ENCODE measurements around the gene CRYM. TPM values are rescaled to one million over a fixed set of nuclear protein-coding genes. Genes with fewer than 3 reads are reported as not detected.
"Not testable (repeated sequence)": the region's sequence is repeated elsewhere in the genome, so short reads cannot be mapped to it uniquely, and the experiment has no call there.

The CRYM gene
- total RNA-seq, 1 donor from 2014 or later = 4.2 TPM

DNA sequence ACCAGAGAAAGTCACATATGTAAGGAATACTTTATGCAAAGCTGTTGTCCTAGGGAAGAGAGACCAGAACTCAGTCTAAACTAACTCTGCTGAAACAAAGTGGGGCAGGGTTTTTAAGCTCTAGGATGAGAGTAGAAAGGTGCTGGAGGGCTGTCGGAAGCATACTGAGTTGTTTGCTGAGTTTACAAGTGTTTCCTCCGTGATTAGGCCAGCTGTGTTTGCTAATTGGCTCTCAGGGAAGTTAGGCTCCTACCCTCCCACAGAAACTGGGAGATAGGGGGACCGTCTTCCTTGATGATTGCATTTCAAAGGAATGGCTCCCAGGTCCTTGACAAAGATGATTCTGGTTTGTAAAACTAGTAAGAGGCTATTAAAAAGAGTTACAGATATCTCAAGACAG lies 24.4 kb upstream of the CRYM start:
- ATAC-seq (ENCODE audit: low read depth) (no peak), DNase-seq (no peak)
- H3K9me3 Mint-ChIP-seq = no peaks in the 10 kb centered on the region
- intact Hi-C loops (cut with micrococcal nuclease) = no loop called here
- ChIA-PET POLR2A (interaction anchor here (0.8 to 1.3 kb wide), 3 partner anchors 39 to 79 kb away, joined by 3 to 4 read pairs (median 3); no protein-coding TSS in a partner anchor), CTCF (interaction anchor here (1.0 to 1.2 kb wide), 3 partner anchors 9 to 25 kb away, joined by 3 read pairs; no protein-coding TSS in a partner anchor)
- H3K27ac Mint-ChIP-seq = no peak overlapping the region
- H3K4me3 Mint-ChIP-seq = peak overlapping the region; percentile 97
- no peak for TF ChIP-seq CTCF (IDR thresholded peaks at IDR 0.05)
- peaks cover 9% of the 10 kb centered on the region for H3K36me3 Mint-ChIP-seq (ENCODE audit: low read depth)
- H3K4me1 Mint-ChIP-seq = peaks cover 30% of the 10 kb centered on the region
- no peaks in the 10 kb centered on the region for H3K27me3 Mint-ChIP-seq

- ChIA-PET CTCF (interaction anchor here (1.0 to 1.9 kb wide), 4 partner anchors 9 to 113 kb away, joined by 3 to 22 read pairs (median 3); no protein-coding TSS in a partner anchor), POLR2A (interaction anchor here (0.8 to 2.2 kb wide), 6 partner anchors 25 to 143 kb away, joined by 3 to 10 read pairs (median 8); partner anchors contain the start of gene LDAF1)
- no peak for TF ChIP-seq CTCF (IDR thresholded peaks at IDR 0.05)
- no peaks in the 10 kb centered on the region for H3K27me3 Mint-ChIP-seq
- peak overlapping the region; percentile 48 for H3K27ac Mint-ChIP-seq
- peaks cover 30% of the 10 kb centered on the region for H3K4me1 Mint-ChIP-seq
- intact Hi-C loops (cut with micrococcal nuclease) = loop anchor here (1.0 to 2.0 kb wide), 3 partner anchors 23 to 114 kb away; partner anchors contain the start of gene CRYM
- peaks cover 9% of the 10 kb centered on the region for H3K36me3 Mint-ChIP-seq (ENCODE audit: low read depth)
- DNase-seq (no peak), ATAC-seq (ENCODE audit: low read depth) (no peak)
- peak overlapping the region; percentile 97 for H3K4me3 Mint-ChIP-seq
- H3K9me3 Mint-ChIP-seq = no peaks in the 10 kb centered on the region
Measured at GRCh38 chr16:21301895-21302291, 23.8 kb upstream of the CRYM start.

DNA sequence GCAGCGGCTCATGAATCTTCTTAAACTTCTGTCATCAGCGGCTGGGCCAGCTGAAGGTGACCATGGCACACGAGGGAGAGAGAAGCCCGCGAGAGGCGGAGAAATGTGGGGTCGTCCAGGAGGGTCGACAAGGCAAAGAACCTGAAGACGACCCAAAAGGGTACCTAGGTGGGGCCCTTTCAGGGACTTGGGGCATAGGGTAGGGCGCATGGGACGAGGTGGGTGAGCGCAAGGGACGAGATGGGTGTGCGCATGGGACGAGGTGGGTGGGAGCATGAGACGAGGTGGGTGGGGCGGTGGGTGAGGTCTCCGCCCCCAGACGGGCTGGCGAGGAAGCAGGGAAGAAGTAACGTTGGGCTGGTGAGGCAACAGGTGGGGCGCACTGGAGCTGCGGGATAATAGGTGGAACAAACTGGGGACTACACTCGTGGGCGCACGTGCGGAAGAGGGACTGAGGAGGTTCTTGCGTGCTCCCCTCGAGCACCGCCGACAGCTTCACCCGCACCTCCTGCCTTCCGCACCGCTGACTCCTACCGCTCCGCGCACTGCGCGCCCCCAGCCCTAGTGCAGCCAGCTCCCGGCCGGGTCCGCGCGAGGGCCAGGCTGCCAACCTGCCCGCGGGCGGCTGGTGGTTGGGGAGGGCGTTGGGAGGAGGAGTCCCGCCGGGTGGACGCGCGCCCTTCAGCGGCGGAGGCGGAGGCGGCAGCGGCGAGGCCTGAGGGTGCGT lies 23.2 kb upstream of the CRYM start:
- Mint-ChIP-seq H3K36me3 (ENCODE audit: low read depth) (peaks cover 9% of the 10 kb centered on the region), H3K4me3 (peak overlapping the region; percentile 97), H3K9me3 (no peaks in the 10 kb centered on the region), H3K27me3 (no peaks in the 10 kb centered on the region), H3K4me1 (peaks cover 30% of the 10 kb centered on the region), H3K27ac (peak overlapping the region; percentile 88)
- DNase-seq (peak; percentile 61), ATAC-seq (ENCODE audit: low read depth) (peak; percentile 83)
- ChIA-PET CTCF (interaction anchor here (0.7 to 1.9 kb wide), 9 partner anchors 8 to 437 kb away, joined by 3 to 22 read pairs (median 4); partner anchors contain the start of gene CRYM), POLR2A (interaction anchor here (0.5 to 2.2 kb wide), 10 partner anchors 25 to 142 kb away, joined by 3 to 10 read pairs (median 5); partner anchors contain the start of gene LDAF1)
- no peak for TF ChIP-seq CTCF (IDR thresholded peaks at IDR 0.05)
- intact Hi-C loops (cut with micrococcal nuclease) = loop anchor here (1.0 to 2.0 kb wide), 3 partner anchors 23 to 113 kb away; partner anchors contain the start of gene CRYM

DNA sequence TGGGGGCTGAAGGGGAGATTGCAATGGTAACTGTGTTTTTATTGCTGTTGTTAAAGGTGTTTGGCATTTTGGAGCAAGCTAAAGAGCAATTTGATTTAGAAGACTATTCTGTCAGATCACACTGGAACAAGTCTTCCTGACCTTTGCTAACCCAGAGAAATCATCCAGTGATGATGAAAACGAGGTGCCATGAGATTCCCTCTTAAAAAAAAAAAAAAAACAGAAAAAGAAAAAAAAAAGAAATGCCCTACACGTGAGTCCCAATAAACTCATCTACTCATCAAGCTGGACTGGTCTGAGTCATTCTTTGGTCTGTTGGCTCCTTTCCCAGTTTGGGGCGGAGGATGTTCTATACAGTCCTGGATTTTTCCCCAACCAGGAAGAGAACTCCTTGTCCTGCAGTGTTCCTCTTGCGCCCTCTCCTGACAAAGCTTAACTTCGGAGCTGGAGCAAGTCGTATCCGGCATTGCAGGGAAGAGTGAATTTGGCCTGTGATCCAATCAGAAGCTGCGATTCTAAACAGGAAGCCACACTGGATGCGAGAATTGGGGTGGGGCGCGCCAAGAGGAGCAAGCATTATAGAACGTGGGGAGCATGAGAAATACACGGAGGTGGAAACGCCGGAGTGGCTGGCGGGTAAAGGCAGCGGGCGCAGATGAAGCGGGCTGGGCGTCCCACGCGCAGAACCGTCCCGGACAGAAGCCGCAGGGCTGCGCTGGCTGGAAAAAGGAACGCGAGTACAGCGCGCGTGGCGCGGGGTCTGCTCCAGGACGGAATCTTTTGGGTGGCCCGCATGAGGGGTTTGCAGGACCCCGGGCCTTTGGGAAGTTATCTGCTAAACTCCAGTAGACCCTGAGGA lies 22.4 kb upstream of the CRYM start:
- no peak for TF ChIP-seq CTCF (IDR thresholded peaks at IDR 0.05)
- intact Hi-C loops (cut with micrococcal nuclease) = loop anchor here (1.0 to 2.0 kb wide), 3 partner anchors 22 to 112 kb away; partner anchors contain the start of gene CRYM
- peak overlapping the region; percentile 88 for H3K27ac Mint-ChIP-seq
- H3K9me3 Mint-ChIP-seq = no peaks in the 10 kb centered on the region
- peaks cover 3% of the 10 kb centered on the region for H3K27me3 Mint-ChIP-seq
- peak overlapping the region; percentile 97 for H3K4me3 Mint-ChIP-seq
- peaks cover 9% of the 10 kb centered on the region for H3K36me3 Mint-ChIP-seq (ENCODE audit: low read depth)
- ATAC-seq (ENCODE audit: low read depth) (peak; percentile 43), DNase-seq (peak; percentile 43)
- POLR2A ChIA-PET = interaction anchor here (0.7 to 2.2 kb wide), 11 partner anchors 24 to 1137 kb away, joined by 3 to 10 read pairs (median 6); partner anchors contain the start of gene LDAF1
- H3K4me1 Mint-ChIP-seq = peaks cover 30% of the 10 kb centered on the region
- CTCF ChIA-PET = interaction anchor here (0.7 to 1.9 kb wide), 7 partner anchors 15 to 436 kb away, joined by 3 to 22 read pairs (median 5); partner anchors contain the start of gene CRYM

DNA sequence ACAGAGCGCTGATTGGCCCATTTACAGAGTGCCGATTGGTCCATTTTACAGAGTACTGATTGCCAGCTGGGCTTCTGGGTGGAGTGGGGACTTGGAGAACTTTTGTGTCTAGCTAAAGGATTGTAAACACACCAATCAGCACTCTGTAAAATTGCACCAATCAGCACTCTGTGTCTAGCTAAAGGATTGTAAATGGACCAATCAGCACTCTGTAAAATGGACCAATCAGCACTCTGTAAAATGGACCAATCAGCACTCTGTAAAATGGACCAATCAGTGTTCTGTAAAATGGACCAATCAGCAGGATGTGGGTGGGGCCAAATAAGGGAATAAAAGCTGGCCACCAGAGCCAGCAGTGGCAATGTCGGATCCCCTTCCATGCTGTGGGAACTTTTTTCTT lies 11.7 kb upstream of the CRYM start:
- intact Hi-C loops (cut with micrococcal nuclease) = loop anchor here (10.0 kb wide), 1 partner anchor 45 kb away; no protein-coding TSS in a partner anchor
- H3K27me3 Mint-ChIP-seq = peaks cover 19% of the 10 kb centered on the region
- H3K9me3 Mint-ChIP-seq; H3K36me3 Mint-ChIP-seq (ENCODE audit: low read depth); ATAC-seq (ENCODE audit: low read depth); DNase-seq; H3K27ac Mint-ChIP-seq; POLR2A ChIA-PET; H3K4me3 Mint-ChIP-seq; H3K4me1 Mint-ChIP-seq: not testable (repeated sequence)
- CTCF ChIA-PET = interaction anchor here (0.8 kb wide), 1 partner anchor 101 kb away, joined by 3 read pairs; no protein-coding TSS in a partner anchor
